Chondrocyte (in vitro differentiated cells): ENCODE results near the gene OR56A4. TPM values are rescaled to one million over a fixed set of nuclear protein-coding genes. Genes with fewer than 3 reads are reported as not detected.

Experiments used
- DNase-seq: peaks from one replicate; pipeline ENCODE4 v3.0.0; 2021; ENCODE audit warnings: mixed read lengths, low spot score
- H3K27ac Mint-ChIP-seq: one replicate; pipeline ENCODE4 v1.8.0; 2021; ENCODE audit warnings: mild to moderate bottlenecking, moderate library complexity, mixed read lengths; ENCODE audit not compliant: unreplicated experiment
- H3K27me3 Mint-ChIP-seq: 2 replicates; pipeline ENCODE4 v1.8.0; 2021; ENCODE audit warnings: low read depth, mixed read lengths
- H3K36me3 Mint-ChIP-seq: 2 replicates; pipeline ENCODE4 v1.8.0; 2021; ENCODE audit warnings: low read depth, mixed read lengths
- H3K4me1 Mint-ChIP-seq: 2 replicates; pipeline ENCODE4 v1.8.0; 2021; ENCODE audit warnings: low read depth, mild to moderate bottlenecking, mixed read lengths
- H3K4me3 Mint-ChIP-seq: one replicate; pipeline ENCODE4 v1.8.0; 2021; ENCODE audit warnings: mild to moderate bottlenecking, moderate library complexity, mixed read lengths; ENCODE audit not compliant: unreplicated experiment
- H3K9me3 Mint-ChIP-seq: 2 replicates; pipeline ENCODE4 v1.8.0; 2021; ENCODE audit warnings: low read depth, mixed read lengths
- CTCF ChIP-seq: fragments of 200-600 bp; sonication (generic); IDR thresholded peaks from 2 replicates; pipeline ENCODE4 v1.5.0; 2021; ENCODE audit warnings: antibody characterized with exemption, mild to moderate bottlenecking, moderate library complexity
- total RNA-seq: library from RNA; stranded (reverse); gene quantifications from 3 replicates; pipeline ENCODE4 v1.2.1, GENCODE V29; 2021

Gene OR56A4
- total RNA-seq, 1 donor from 2014 or later = not detected

- Mint-ChIP-seq H3K36me3 (no peaks in the 10 kb centered on the region), H3K4me3 (no peak overlapping the region), H3K9me3 (no peaks in the 10 kb centered on the region), H3K27ac (no peak overlapping the region), H3K4me1 (no peaks in the 10 kb centered on the region), H3K27me3 (peaks cover 5% of the 10 kb centered on the region)
- TF ChIP-seq CTCF = no peak
- DNase-seq = no peak
Measured at GRCh38 chr11:5989203-5989602, 17.5 kb downstream of the OR56A4 start.

- Mint-ChIP-seq H3K4me3 (no peak within 1 kb of the TSS), H3K4me1 (no peaks in the 10 kb centered on the region), H3K9me3 (no peaks in the 10 kb centered on the region), H3K27ac (no peak within 1 kb of the TSS), H3K36me3 (no peaks in the 10 kb centered on the region), H3K27me3 (peaks cover 5% of the 10 kb centered on the region)
- no peak for TF ChIP-seq CTCF
- DNase-seq = no peak
Measured at GRCh38 chr11:5986885-5987284, 19.9 kb downstream of the OR56A4 start, which contains the start of gene OR52L1. Gene OR52L1 (minus strand): TSS chr11:5986985. CDS start chr11:5986930, 55 bp downstream.

- Mint-ChIP-seq H3K9me3 (peaks cover 23% of the 10 kb centered on the region), H3K4me1 (no peaks in the 10 kb centered on the region), H3K27me3 (peaks cover 3% of the 10 kb centered on the region), H3K4me3 (no peak overlapping the region), H3K36me3 (no peaks in the 10 kb centered on the region), H3K27ac (no peak overlapping the region)
- DNase-seq = no peak
- no peak for TF ChIP-seq CTCF
Measured at GRCh38 chr11:5983443-5983842, 23.3 kb downstream of the OR56A4 start.

GRCh38 chr11:5973530-5973929 is 33.2 kb downstream of the OR56A4 start:
- peaks cover 3% of the 10 kb centered on the region for H3K27me3 Mint-ChIP-seq
- H3K4me1 Mint-ChIP-seq = no peaks in the 10 kb centered on the region
- TF ChIP-seq CTCF = no peak
- H3K27ac Mint-ChIP-seq = no peak overlapping the region
- no peak for DNase-seq
- no peak overlapping the region for H3K4me3 Mint-ChIP-seq
- no peaks in the 10 kb centered on the region for H3K36me3 Mint-ChIP-seq
- peaks cover 22% of the 10 kb centered on the region for H3K9me3 Mint-ChIP-seq

- H3K27ac Mint-ChIP-seq = no peak within 1 kb of the TSS
- H3K4me1 Mint-ChIP-seq = no peaks in the 10 kb centered on the region
- H3K36me3 Mint-ChIP-seq = no peaks in the 10 kb centered on the region
- DNase-seq = no peak
- TF ChIP-seq CTCF = no peak
- H3K9me3 Mint-ChIP-seq = peaks cover 14% of the 10 kb centered on the region
- H3K4me3 Mint-ChIP-seq = no peak within 1 kb of the TSS
- peaks cover 3% of the 10 kb centered on the region for H3K27me3 Mint-ChIP-seq
Measured at GRCh38 chr11:5968394-5968793, 38.4 kb downstream of the OR56A4 start, which contains the start of gene OR56A5. Gene OR56A5 (minus strand): TSS chr11:5968494. CDS start chr11:5968494, 0 bp downstream.
